K562 (cell line): ENCODE results near the gene TPD52L1. TPM values are rescaled to one million over a fixed set of nuclear protein-coding genes. Genes with fewer than 3 reads are reported as not detected.
A peak's percentile ranks its signal among the peaks of the same experiment; 100 is the strongest.

Source experiments
- BACH1 ChIP-seq: fragments of 200-800 bp; sonication (Bioruptor generic); IDR thresholded peaks from 2 replicates; pipeline ENCODE4 v1.6.1; 2016; ENCODE audit warnings: missing genetic modification characterization, missing compliant biosample characterization
- BCLAF1 ChIP-seq, 2 experiments: fragments of 450-650 bp in 1 of 2; IDR thresholded peaks; 2 replicates each; pipeline ENCODE4 v1.6.1; 2011 to 2017; ENCODE audit warnings: low read depth in 2 of 2, antibody characterized with exemption in 1 of 2, borderline replicate concordance in 1 of 2, low read length in 1 of 2, mild to moderate bottlenecking in 1 of 2, mixed read lengths in 1 of 2; ENCODE audit not compliant: control insufficient read depth in 1 of 2
- ESRRA ChIP-seq: fragments of 450-650 bp; IDR thresholded peaks from 2 replicates; pipeline ENCODE4 v1.6.1; 2014; ENCODE audit warnings: low read depth, mild to moderate bottlenecking, moderate library complexity, borderline replicate concordance
- HMG20A ChIP-seq: fragments of 450-650 bp; formaldehyde crosslinking; conservative IDR thresholded peaks from 2 replicates; pipeline ENCODE4 v1.4.0; 2020; ENCODE audit warnings: mild to moderate bottlenecking, mixed read lengths
- NFIC ChIP-seq: fragments of 450-650 bp; IDR thresholded peaks from 2 replicates; pipeline ENCODE4 v1.6.1; 2017; ENCODE audit warnings: mild to moderate bottlenecking, inconsistent platforms
- PBX2 ChIP-seq, 2 experiments: IDR thresholded peaks in 1 of 2; conservative IDR thresholded peaks in 1 of 2; 2 replicates each; pipeline ENCODE4 v1.6.1; 2016; ENCODE audit warnings: low read depth in 2 of 2, mild to moderate bottlenecking in 1 of 2, missing compliant biosample characterization in 1 of 2, missing genetic modification characterization in 1 of 2, moderate library complexity in 1 of 2
- POLR2AphosphoS2 ChIP-seq: IDR thresholded peaks from 2 replicates; pipeline ENCODE4 v1.6.1; 2012; ENCODE audit warnings: low read length, improper control_type of control experiment
- SNIP1 ChIP-seq: fragments of 450-650 bp; IDR thresholded peaks from 2 replicates; pipeline ENCODE4 v1.7.1; 2017; ENCODE audit warnings: low read depth, mild to moderate bottlenecking
- SREBF1 ChIP-seq: fragments of 150-350 bp; IDR thresholded peaks from 2 replicates; pipeline ENCODE4 v1.6.1; 2014; ENCODE audit warnings: antibody characterized with exemption, low read depth, low read length, borderline replicate concordance
- SRSF3 ChIP-seq: fragments of 200-400 bp; formaldehyde crosslinking; IDR thresholded peaks from 2 replicates; pipeline ENCODE4 v1.6.1; 2016; ENCODE audit warnings: mild to moderate bottlenecking, low read length, moderate library complexity; ENCODE audit not compliant: insufficient read depth
- TEAD4 ChIP-seq, 2 experiments: sonication (generic) in 1 of 2; formaldehyde crosslinking in 1 of 2; IDR thresholded peaks; 2 replicates each; pipeline versions ENCODE4 v1.6.1 to v1.8.0; 2012 to 2022; ENCODE audit warnings: borderline replicate concordance in 1 of 2, inconsistent platforms in 1 of 2, low read length in 1 of 2, mild to moderate bottlenecking in 1 of 2, missing genetic modification reagents in 1 of 2
- TOE1 ChIP-seq, 2 experiments: fragments of 450-650 bp in 1 of 2; sonication (generic) in 1 of 2; formaldehyde crosslinking in 1 of 2; IDR thresholded peaks; 2 replicates each; pipeline versions ENCODE4 v1.7.1 to v1.8.0; 2016 to 2022; ENCODE audit warnings: borderline replicate concordance in 2 of 2, mild to moderate bottlenecking in 2 of 2, antibody characterized with exemption in 1 of 2, inconsistent platforms in 1 of 2, low read depth in 1 of 2, missing genetic modification reagents in 1 of 2, moderate library complexity in 1 of 2
- ZNF121 ChIP-seq: sonication (generic); formaldehyde crosslinking; conservative IDR thresholded peaks from 2 replicates; pipeline ENCODE4 v1.8.0; 2022; ENCODE audit warnings: missing genetic modification reagents
- polyA plus RNA-seq, 8 experiments: library from polyadenylated mRNA; depleted of rRNA in 4 of 8; stranded (reverse) in 5 of 8; unstranded in 3 of 8; fragments of >200 nt; fragmentation: Nextera tagmentation in 2 of 8; fragmentation: Illumina TruSeq in 1 of 8; extraction: Ambion mirVana in 2 of 8; extraction: Trizol in 1 of 8; gene quantifications; 2 replicates each; pipeline versions ENCODE4 v1.2.1 to v1.2.3, GENCODE V29; 2011 to 2014; ENCODE audit warnings: inconsistent platforms in 1 of 8, missing spikeins in 1 of 8
- total RNA-seq, 7 experiments: library from RNA; depleted of rRNA in 6 of 7; stranded (reverse); fragments of >200 nt in 6 of 7; fragmentation: Illumina TruSeq in 2 of 7; extraction: Trizol in 2 of 7; gene quantifications; 2 replicates each; pipeline versions ENCODE4 v1.2.1 to v1.2.3, GENCODE V29; 2011 to 2021; ENCODE audit warnings: low replicate concordance in 1 of 7
- TF ChIP-seq, protein P1 (sequence below): fragments of 450-650 bp; IDR thresholded peaks from 2 replicates; pipeline ENCODE4 v1.6.1; 2016; ENCODE audit warnings: borderline replicate concordance
- TF ChIP-seq, protein P2 (sequence below): sonication (generic); formaldehyde crosslinking; IDR thresholded peaks from 2 replicates; pipeline ENCODE4 v1.8.1; 2023; ENCODE audit warnings: mild to moderate bottlenecking, missing genetic modification reagents

TPD52L1 gene
- total and polyA plus RNA-seq, 9 of the 15 experiments (the other 6 are each of a cell fraction or from before 2014, with no cell fraction given): 12.9 to 149 (median 75.7) TPM

GRCh38 chr6:125197795-125198269, 44.3 kb downstream of the TPD52L1 start (continued):
- TF ChIP-seq TEAD4 (IDR thresholded peaks at IDR 0.05; ENCODE audit: low read length) (no peak), TEAD4 (CRISPR knock-in tag; IDR thresholded peaks at IDR 0.05; ENCODE audit: borderline replicate concordance) (no peak), TOE1 (IDR thresholded peaks at IDR 0.05; ENCODE audit: borderline replicate concordance) (no peak), TOE1 (CRISPR knock-in tag; IDR thresholded peaks at IDR 0.05; ENCODE audit: borderline replicate concordance, low read depth) (no peak), POLR2AphosphoS2 (no peak), ESRRA (peak; percentile 76), ZNF121 (no peak), SNIP1 (no peak), PBX2 (CRISPR knock-in tag; IDR thresholded peaks at IDR 0.05; ENCODE audit: low read depth) (no peak), PBX2 (tag; conservative IDR thresholded peaks at IDR 0.05; ENCODE audit: low read depth) (peak; percentile 72), SRSF3 (no peak), BCLAF1 (IDR thresholded peaks at IDR 0.05; ENCODE audit: borderline replicate concordance in 1 of 2, control insufficient read depth in 1 of 2, low read depth in 2 of 2, low read length in 1 of 2) (no peak), NFIC (peak; percentile 55), SREBF1 (no peak), HMG20A (CRISPR knock-in tag) (no peak), BACH1 (tag) (no peak)
- TF ChIP-seq, protein P1, sequence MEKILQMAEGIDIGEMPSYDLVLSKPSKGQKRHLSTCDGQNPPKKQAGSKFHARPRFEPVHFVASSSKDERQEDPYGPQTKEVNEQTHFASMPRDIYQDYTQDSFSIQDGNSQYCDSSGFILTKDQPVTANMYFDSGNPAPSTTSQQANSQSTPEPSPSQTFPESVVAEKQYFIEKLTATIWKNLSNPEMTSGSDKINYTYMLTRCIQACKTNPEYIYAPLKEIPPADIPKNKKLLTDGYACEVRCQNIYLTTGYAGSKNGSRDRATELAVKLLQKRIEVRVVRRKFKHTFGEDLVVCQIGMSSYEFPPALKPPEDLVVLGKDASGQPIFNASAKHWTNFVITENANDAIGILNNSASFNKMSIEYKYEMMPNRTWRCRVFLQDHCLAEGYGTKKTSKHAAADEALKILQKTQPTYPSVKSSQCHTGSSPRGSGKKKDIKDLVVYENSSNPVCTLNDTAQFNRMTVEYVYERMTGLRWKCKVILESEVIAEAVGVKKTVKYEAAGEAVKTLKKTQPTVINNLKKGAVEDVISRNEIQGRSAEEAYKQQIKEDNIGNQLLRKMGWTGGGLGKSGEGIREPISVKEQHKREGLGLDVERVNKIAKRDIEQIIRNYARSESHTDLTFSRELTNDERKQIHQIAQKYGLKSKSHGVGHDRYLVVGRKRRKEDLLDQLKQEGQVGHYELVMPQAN: no peak
- TF ChIP-seq, protein P2, sequence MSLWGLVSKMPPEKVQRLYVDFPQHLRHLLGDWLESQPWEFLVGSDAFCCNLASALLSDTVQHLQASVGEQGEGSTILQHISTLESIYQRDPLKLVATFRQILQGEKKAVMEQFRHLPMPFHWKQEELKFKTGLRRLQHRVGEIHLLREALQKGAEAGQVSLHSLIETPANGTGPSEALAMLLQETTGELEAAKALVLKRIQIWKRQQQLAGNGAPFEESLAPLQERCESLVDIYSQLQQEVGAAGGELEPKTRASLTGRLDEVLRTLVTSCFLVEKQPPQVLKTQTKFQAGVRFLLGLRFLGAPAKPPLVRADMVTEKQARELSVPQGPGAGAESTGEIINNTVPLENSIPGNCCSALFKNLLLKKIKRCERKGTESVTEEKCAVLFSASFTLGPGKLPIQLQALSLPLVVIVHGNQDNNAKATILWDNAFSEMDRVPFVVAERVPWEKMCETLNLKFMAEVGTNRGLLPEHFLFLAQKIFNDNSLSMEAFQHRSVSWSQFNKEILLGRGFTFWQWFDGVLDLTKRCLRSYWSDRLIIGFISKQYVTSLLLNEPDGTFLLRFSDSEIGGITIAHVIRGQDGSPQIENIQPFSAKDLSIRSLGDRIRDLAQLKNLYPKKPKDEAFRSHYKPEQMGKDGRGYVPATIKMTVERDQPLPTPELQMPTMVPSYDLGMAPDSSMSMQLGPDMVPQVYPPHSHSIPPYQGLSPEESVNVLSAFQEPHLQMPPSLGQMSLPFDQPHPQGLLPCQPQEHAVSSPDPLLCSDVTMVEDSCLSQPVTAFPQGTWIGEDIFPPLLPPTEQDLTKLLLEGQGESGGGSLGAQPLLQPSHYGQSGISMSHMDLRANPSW (CRISPR knock-in tag): no peak
